HG03469 (cell line): ENCODE measurements around the gene CYP2R1.
A peak's percentile ranks its signal among the peaks of the same experiment; 100 is the strongest.
"Not testable (repeated sequence)": the region's sequence is repeated elsewhere in the genome, so short reads cannot be mapped to it uniquely, and the experiment has no call there.

Experiments
- ATAC-seq: cut with Tn5 transposase; IDR thresholded peaks from one replicate; pipeline ENCODE4 v1.9.1; 2021; ENCODE audit warnings: mild to moderate bottlenecking, moderate library complexity, moderate number of reproducible peaks; ENCODE audit not compliant: unreplicated experiment

The CYP2R1 gene

DNA sequence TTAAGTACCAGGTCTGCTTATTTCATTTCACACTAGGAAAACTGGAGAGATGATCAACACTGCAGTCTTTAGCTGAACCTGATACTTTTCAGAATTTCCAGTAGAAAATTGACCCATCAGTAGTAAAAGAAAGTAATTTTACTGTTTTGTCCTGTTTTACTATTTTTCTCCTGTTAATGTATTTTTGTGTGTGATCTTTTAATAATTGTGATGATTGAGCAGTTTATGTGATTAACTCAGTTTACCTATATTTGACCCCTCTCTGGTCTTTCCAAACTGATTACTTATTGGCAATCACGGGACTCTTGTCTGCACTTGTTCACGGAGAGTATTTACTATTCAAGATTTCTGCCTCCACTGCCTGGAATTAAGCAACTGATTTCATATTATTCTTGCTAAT, 546 bp upstream of the CYP2R1 start:
- no peak for ATAC-seq

DNA sequence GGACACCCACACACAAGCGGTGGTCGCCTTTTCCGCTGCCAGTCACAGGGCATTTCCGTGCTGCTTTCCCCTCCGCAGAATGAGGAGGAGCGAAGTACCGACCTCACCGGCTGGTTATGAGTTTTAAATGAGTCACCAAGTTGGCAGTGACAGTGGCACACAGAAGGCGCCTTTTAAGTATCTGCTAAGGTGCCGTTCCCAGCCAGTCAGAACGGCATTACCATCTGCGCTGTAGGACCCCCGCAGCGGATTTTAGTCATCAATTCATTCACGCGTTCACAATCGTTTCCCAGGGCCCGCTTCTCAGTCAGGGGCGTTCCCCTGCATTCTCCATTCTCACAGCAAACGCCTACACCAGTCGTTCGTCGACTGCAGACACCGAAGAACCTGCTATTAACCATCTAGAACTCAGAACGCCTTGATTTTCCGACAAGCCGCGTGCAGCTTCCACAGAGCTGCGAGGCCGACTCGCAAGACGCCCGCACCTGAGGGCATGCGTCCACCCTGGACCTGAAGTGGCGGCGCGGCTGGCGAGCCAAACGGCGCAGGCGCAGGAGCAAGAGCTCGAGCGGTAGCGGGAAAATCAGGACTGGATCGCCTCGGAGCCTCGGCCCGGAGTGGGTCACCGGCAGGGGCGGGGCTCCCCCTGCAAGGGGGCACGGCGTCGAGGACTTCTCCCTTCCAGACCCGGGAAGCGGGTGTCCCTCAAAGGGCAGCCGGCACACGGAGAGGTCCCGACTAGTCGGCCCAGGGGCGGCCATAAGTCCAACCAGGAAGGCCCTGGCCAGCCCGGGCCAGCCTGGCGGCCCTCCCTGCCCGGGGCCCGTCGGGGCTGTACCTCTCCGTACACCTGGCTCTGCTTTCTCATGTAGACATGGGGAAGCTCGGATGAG, 642 bp downstream of the CYP2R1 start:
- peak; percentile 30 for ATAC-seq

DNA sequence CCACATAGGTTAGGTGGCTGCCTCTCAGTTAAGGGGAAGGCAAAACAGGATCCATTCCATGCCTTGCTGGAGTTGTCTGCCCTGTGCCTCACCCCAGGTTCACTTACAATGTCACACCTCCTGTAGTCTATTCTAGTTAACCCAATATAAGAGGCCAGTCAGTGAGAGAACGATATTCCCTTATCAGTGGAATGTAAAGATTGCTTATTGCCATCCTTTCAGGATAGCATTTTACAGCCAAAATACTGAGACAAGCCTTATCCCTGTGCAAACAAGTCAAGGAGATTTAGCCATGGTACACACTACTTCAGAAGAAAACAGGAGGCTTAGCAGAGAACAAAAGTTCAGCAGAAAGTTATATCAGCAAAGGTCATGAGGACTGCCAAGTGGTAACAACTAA, 5.5 kb downstream of the CYP2R1 start:
- ATAC-seq = no peak

DNA sequence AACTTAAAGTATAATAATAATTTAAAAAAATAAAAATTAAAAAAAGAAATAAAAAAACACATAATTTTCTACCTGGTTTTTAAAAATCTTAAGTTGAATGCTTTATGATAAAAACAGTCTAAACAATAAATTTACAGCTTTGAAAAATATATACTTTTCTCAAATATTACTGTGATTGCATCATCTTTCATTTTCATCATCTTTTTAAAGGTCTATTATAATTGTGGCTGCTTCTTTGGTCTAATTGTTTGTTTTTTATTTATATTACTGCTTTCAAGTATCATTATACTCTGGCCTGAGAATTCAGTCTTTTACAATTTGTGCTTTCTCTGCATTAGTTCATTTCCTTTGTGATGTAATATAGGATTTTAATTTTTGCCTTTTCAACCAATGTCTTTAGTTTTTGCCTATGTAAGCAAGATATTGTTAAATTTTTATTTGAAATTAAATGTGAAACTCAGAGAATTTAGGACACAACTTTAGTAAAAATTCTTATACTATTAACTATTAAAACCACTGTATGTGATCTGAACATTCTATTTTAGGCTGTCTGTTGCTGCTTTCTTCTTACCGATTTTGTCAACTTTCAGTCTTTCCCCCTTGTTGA, 7.3 kb downstream of the CYP2R1 start:
- no peak for ATAC-seq

DNA sequence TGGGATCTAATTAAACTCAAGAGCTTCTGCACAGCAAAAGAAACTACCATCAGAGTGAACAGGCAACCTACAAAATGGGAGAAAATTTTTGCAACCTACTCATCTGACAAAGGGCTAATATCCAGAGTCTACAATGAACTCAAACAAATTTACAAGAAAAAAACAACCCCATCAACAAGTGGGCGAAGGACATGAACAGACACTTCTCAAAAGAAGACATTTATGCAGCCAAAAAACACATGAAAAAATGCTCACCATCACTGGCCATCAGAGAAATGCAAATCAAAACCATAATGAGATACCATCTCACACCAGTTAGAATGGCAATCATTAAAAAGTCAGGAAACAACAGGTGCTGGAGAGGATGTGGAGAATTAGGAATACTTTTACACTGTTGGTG, 8.3 kb downstream of the CYP2R1 start:
- ATAC-seq = not testable (repeated sequence)

DNA sequence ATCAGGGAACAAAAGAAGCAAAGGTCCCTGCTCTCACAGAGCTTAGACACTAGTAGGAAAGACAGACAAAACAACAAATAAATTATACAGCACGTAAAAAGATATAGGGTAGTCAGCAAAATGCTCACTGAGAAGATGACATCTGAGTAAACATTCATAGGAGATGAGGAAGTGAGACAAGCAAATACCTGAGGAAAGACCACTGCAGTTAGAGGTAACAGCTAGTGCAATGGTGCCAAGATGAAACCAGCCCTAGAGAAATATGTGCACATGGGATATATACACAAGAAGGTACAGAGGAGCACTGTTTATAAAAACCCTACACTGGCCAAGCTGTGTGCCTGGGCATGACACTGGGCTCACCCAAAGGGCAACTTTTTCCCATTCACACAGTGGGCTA, 9.8 kb downstream of the CYP2R1 start:
- no peak for ATAC-seq

DNA sequence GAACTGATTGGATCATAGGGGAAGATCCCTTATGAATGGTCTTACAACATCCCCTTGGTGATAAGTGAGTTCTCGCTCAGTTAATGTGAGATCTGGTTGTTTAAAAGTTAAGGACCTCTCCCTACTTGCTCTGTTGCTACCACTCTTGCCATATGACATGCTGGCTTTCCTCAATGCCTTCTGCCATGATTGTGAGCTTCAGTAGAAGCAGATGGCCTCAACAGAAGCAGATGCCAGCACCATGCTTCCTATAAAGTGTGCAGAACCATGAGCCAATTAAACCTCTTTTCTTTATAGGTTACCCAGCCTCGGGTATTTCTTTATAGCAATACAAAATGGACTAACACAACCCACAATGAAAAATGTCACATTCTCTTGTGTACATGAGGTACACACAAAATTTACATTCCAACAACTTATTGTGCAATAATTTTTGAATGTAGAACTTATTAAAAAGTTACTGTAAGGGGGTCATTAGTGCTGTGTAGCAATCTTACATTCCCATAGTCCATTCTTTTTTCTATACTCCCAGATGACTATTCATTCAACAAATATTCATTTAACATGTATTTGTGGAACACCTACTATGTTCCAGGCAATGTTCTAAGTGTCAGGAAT, 10.3 kb downstream of the CYP2R1 start:
- no peak for ATAC-seq

DNA sequence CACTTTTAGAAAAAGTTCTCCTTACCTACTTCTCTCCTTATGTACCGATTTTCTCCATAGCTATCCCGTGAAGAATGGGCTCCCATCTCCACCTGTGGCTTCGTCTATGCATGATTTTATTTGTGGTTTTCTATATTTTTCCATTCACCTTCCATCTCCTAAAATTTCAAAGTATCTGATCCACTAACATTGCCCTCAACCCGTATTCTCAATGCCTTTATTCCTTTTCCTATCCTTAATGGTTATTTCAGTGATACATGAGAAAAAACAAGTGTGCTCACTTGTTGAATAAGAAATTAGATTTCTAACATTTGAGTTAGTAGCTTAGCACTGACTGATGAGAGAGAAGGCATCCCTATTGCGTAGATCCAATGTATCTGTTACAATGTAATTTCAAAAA, 16.9 kb downstream of the CYP2R1 start:
- ATAC-seq = no peak

DNA sequence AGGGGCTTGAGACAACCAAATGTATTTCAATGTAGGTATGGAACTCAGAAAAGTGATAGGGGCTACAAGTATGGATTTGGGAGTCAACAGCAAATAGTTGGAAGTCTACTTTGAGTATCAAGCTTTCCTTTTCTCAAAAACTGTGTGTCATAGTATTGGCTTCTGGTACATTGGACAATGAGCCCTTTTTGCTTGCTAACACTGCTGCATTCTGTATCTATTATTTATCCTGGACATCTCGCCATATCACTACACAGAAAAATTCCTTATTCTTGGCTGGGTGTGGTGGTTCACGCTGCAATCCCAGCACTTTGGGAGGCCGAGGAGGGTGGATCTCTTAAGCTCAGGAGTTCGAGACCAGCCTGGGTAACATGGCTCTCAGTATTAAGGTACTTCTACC, 18.4 kb downstream of the CYP2R1 start:
- ATAC-seq = no peak

DNA sequence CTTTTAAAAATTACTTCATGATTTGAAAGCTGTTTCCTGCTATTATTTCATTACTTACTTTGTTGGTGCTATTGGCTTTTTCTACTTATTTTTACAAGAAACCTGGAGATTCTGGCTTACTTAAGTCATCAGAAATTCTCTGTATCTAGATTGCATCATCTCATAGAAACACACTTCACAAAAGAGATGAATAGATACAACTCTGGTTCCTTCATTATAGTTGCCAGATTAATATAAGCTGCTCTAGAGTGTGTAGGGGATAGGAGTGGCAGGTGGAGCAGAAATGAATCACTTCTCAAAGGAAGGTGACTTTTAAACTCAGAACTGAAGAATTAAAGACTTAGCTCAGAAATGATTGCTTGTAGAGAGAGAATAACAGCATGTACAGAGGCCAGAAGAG, 20.0 kb downstream of the CYP2R1 start:
- no peak for ATAC-seq

DNA sequence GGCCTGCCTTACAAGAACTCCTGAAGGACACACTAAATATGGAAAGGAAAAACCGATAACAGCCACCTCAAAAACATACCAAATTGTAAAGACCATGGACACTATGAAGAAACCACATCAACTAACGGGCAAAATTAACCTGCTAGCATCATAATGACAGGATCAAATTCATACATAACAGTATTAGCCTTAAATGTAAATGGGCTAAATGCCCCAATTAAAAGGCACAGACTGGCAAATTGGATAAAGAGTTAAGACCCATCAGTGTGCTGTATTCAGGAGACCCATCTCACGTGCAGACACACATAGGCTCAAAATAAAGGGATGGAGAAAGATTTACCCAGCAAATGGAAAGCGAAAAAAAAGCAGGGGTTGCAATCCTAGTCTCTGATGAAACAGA, 28.3 kb downstream of the CYP2R1 start:
- ATAC-seq = not testable (repeated sequence)

DNA sequence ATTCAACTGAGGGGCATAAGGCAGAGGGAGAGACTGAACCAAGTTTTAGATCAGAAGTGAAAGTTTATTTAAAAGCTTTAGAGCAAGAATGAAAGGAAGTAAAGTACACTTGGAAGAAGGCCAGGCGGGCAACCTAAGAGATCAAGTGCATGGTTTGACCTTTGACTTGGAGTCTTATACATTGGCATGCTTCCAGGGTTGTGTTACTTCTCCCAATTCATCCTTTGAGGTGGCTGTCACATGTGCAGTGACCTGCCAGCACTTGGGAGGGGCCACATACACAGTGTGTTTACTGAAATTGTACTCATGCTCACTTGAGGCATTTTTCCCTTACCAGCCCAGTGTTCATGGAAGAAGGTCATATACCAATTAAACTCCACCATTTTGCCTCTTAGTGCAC, 30.4 kb downstream of the CYP2R1 start:
- ATAC-seq = no peak

DNA sequence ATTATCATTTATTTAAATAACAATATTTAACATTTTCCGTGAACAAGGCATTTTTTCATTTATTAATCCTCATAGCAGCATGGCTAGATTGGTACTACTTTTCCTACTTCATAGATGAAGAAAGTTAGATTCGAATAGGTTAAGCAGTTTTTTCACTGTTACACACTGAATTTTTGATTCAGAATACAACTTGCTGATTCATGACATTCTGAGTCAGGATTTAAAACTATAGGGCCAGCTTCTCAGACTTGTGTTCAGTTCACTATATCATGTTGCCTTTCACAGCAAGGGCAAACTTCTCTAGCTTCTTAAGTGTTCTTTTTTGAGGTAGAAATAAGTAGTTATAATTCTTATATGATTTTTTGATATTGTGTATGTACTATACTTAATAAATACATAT, 31.5 kb downstream of the CYP2R1 start:
- ATAC-seq = no peak

DNA sequence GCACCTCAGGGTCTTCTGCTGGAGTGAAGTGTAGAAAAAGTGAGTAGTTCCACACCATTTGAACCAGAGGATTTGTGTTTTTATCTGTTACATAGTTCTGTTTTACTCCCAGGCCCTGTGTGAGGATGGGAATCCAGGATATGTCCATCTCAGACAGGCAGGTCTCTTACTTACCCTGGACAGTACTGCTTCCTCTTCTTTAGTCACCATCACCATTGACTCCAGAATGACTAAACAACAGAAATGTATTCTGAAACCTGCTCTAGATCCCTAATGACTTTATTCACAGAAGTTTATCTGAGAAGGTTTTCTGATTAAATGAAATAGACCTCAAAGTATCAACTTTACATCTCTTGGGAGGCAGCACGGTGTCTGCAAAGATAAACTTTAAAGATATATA, 33.6 kb downstream of the CYP2R1 start:
- ATAC-seq = no peak

DNA sequence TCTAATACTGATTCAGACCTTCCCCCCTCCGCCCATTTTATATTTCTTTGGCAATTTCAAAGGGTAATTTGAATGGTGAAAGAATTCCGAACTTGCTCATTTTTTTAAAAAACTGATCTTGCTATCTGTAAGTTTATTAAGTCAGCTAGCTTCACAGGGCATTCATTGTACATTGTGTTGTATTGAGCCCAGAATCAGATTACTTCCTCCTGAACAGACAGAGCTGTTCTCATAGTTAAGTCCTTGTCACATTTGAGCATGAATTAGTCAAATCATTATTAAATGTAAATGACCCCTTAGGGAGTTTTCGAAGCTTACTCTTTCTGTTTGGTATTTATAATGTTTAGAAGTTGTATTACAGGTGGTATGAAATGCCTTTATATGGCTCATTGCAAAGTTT, 34.4 kb downstream of the CYP2R1 start:
- ATAC-seq = no peak

DNA sequence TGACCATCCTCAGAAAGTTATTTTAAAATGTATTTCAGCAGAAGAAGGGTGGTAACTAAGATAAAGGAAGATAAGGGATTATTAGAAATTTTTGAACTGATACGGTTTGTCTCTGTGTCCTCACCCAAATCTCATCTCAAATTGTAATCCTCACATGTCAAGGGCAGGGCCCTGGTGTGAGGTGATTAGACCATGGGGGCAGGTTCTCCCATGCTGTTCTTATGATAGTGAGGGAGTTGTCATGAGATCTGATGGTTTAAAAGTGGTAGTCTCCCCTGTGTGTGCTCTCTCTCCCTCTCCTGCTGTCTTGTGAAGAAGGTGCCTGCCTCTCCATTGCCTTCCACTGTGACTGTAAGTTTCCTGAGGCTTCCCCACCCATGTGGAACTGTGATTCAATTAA, 36.1 kb downstream of the CYP2R1 start:
- ATAC-seq = no peak

DNA sequence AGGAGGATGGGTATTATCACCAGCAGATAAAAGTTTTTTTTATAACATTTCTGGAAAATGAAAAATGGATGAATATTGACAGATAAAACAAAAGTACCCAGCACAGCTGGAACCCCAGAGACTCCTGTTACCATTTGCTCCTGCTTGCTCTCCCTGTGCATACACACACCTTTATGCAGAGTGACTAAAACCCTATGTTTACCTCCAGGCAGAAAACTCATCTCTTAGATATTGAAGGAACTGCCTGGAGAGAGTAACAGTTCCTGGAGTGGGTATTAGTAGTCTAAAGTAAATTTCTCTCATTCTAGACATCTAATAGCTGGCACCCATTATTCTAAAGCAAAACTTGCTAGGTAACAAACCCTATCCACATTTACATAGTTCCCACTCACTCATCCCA, 38.0 kb downstream of the CYP2R1 start:
- no peak for ATAC-seq

DNA sequence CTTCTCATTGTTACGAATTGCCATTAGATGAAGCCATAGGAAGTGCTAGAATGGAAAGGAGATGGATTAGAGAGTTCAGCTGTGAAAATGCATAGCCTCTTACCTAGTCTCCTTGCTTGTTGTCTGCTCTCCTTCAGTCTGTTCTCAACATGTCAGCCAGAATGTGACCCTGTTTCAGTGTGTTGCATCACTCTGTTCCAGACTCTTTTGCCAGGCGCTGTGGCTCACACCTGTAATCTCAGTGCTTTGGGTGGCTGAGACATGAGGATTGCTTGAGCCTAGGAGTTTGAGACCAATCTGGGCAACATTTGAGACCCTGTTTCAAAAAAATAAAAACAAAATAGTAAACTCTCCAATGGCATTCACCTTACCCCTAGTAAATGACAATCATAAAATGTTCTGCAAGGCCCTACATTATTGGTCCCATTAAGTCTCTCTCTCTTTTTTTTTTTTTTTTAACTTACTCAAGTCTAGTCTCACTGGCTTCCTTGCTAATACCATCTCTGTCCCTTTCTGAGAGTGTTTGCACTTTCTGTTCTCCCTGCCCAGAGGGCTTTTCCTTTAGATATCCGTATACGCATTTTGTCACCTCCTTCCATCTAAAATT, 39.4 kb downstream of the CYP2R1 start:
- no peak for ATAC-seq

DNA sequence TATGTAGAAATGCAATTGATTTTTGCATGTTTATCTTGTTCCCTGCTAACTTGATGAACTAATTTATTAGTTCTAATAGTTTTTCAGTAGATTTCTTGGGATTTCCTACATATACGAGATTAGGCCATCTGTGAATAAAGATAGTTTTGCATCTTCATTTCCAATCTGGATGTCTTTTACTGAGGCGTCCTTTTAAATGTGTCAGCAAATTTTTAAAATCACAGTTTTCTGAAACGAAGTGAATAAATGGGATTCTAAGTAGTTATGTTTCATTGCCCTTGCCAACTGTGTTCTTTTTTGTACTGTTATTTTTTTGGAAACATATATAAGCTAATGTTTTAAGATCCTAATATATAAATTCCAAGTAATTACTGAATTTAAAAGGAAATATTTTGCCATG, 50.0 kb downstream of the CYP2R1 start:
- no peak for ATAC-seq

DNA sequence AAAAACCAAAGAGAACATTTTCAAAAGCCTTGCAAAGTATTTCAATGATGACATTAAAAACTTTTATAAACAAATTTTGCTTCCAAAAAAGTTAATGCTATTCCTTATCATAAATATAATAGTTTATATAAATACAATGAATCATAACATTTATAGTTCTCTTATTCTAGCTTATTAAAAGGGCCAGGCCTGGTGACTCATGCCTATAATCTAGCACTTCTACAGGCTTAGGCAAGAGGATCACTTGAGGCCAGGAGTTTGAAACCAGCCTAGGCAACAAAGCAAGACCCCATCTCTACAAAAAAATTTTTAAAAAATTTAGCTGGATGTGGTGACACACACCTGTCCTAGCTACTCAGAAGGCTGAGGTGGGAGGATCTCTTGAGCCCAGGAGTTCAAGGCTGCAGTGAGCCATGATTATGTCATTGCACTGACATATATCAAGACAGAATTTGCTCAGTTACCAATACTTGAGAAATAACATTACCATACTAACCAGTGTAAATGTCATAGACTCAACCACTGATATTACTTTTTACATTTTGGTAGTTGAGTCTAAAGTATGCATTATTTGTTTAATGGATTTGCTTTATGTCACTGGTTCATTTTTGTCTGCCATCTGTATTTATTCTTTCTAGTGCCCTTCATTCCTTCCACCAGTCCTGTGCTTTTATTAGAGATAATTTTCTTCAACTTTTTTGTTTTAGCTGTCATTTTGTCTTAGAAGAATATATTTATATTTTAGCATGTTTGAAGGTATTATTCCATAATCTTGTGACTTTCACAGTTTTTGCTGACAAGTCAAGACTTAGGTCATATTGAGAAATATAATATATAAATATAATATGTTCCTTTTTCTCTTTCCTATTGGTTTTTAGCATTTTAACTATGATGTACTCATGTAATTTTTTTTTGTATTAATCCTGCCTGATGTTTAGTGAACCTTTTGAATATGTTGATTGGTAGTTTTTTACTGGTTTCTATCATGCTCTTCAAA, 56.2 kb downstream of the CYP2R1 start:
- ATAC-seq = no peak
